Activated CD8-positive, alpha-beta T cell treated with anti-CD3 and anti-CD28 coated beads for 36 hours (primary cell): Measurements from ENCODE around the gene CCDC180. TPM values are rescaled to one million over a fixed set of nuclear protein-coding genes. Genes with fewer than 3 reads are reported as not detected.
"Not testable (repeated sequence)": the region's sequence is repeated elsewhere in the genome, so short reads cannot be mapped to it uniquely, and the experiment has no call there.

Experiments used
- ATAC-seq: fragments of 200-7000 bp; cut with Tn5 transposase; one replicate; pipeline ENCODE4 v1.10.0; 2021; ENCODE audit warnings: mild to moderate bottlenecking, moderate library complexity
- CTCF ChIA-PET: fragments of 350-600 bp; sonication (Branson Sonifier 250); formaldehyde crosslinking; loops from one replicate; lab custom pipeline; 2021; ENCODE audit warnings: antibody characterized with exemption; lab: Charles Lee
- POLR2A ChIA-PET: fragments of 350-600 bp; sonication (Branson Sonifier 250); formaldehyde crosslinking; loops from one replicate; lab custom pipeline; 2021; ENCODE audit warnings: antibody characterized with exemption; lab: Charles Lee
- DNase-seq: peaks from one replicate; pipeline ENCODE4 v3.0.0-alpha.2; 2020
- H3K27ac Mint-ChIP-seq: one replicate; pipeline ENCODE4 v1.8.0; 2021; ENCODE audit warnings: mild to moderate bottlenecking, mixed read lengths
- H3K27me3 Mint-ChIP-seq: one replicate; pipeline ENCODE4 v1.8.0; 2021; ENCODE audit warnings: mixed read lengths
- H3K36me3 Mint-ChIP-seq: one replicate; pipeline ENCODE4 v1.8.0; 2021; ENCODE audit warnings: low read depth, mixed read lengths
- H3K4me1 Mint-ChIP-seq: one replicate; pipeline ENCODE4 v1.8.0; 2021; ENCODE audit warnings: low read depth, mixed read lengths
- H3K4me3 Mint-ChIP-seq: one replicate; pipeline ENCODE4 v1.8.0; 2021; ENCODE audit warnings: mild to moderate bottlenecking, moderate library complexity, mixed read lengths
- H3K9me3 Mint-ChIP-seq: one replicate; pipeline ENCODE4 v1.8.0; 2021; ENCODE audit warnings: mixed read lengths
- intact Hi-C: fragments of 100-400 bp; cut with micrococcal nuclease; formaldehyde crosslinking; loops from one replicate; pipeline ENCODE4 v1.10.0; 2022
- total RNA-seq, 2 experiments: library from RNA; stranded (reverse); gene quantifications; one replicate each; pipeline ENCODE4 v1.2.3, GENCODE V29; 2021
- TF ChIP-seq, protein P1 (sequence below): fragments of 200-600 bp; IDR thresholded peaks from one replicate; pipeline ENCODE4 v1.8.0; 2022; ENCODE audit warnings: antibody characterized with exemption, mild to moderate bottlenecking

CCDC180 gene
- 1 to 10 TPM; 1.5 to 3.2 TPM for total RNA-seq

DNA sequence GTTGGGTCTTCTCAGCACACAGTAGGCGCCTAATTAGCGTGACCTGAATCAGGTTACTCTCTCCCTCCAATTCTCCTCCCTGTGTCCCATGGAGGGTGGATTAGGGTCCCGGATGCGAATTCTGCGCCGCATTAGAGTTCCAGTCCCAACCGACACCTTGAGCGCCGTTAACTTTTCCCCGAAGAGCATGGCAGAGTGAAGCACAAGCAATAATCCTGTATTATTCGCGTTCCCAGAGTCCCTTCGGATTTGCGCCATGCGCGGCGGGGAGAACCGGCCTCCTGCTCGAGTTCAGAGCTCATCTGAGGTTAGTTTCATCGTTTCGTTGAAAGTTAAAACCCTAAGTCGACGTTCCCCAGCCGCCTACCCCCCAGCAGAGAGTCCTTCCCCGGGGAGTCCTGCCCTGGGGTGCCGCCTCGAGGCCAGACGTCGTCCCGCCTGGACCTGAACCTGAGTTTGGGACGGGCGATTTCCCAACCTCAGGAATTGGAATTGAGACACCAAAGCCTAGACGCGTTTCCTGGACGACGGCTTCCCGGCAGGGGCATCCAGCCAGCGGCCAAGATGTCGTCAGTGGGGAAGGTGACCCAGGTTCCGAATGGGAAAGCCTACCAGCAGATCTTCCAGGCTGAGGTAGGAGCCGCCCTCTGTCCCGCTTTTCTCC is at the start of gene CCDC180:
TSS of gene CCDC180 (plus strand) at position 160 of the 664 bp plus-strand sequence. CDS start at position 565, 405 bp downstream.
- intact Hi-C loops: no loop called here
- POLR2A ChIA-PET: no interaction called here
- Mint-ChIP-seq H3K27ac (no peak within 1 kb of the TSS), H3K27me3 (peaks cover 6% of the 10 kb centered on the region), H3K4me3 (no peak within 1 kb of the TSS), H3K36me3 (no peaks in the 10 kb centered on the region), H3K9me3 (peaks cover 4% of the 10 kb centered on the region), H3K4me1 (no peaks in the 10 kb centered on the region)
- CTCF ChIA-PET: no interaction called here
- ATAC-seq (no peak), DNase-seq (no peak)
- TF ChIP-seq, protein P1, sequence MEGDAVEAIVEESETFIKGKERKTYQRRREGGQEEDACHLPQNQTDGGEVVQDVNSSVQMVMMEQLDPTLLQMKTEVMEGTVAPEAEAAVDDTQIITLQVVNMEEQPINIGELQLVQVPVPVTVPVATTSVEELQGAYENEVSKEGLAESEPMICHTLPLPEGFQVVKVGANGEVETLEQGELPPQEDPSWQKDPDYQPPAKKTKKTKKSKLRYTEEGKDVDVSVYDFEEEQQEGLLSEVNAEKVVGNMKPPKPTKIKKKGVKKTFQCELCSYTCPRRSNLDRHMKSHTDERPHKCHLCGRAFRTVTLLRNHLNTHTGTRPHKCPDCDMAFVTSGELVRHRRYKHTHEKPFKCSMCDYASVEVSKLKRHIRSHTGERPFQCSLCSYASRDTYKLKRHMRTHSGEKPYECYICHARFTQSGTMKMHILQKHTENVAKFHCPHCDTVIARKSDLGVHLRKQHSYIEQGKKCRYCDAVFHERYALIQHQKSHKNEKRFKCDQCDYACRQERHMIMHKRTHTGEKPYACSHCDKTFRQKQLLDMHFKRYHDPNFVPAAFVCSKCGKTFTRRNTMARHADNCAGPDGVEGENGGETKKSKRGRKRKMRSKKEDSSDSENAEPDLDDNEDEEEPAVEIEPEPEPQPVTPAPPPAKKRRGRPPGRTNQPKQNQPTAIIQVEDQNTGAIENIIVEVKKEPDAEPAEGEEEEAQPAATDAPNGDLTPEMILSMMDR: no peak

GRCh38 chr9:97259834-97260514 is 47.5 kb upstream of the CCDC180 start:
- POLR2A ChIA-PET, H3K27me3 Mint-ChIP-seq, intact Hi-C loops, H3K36me3 Mint-ChIP-seq, H3K9me3 Mint-ChIP-seq, ATAC-seq, H3K4me3 Mint-ChIP-seq, CTCF ChIA-PET, DNase-seq, H3K27ac Mint-ChIP-seq, H3K4me1 Mint-ChIP-seq: not testable (repeated sequence)

DNA sequence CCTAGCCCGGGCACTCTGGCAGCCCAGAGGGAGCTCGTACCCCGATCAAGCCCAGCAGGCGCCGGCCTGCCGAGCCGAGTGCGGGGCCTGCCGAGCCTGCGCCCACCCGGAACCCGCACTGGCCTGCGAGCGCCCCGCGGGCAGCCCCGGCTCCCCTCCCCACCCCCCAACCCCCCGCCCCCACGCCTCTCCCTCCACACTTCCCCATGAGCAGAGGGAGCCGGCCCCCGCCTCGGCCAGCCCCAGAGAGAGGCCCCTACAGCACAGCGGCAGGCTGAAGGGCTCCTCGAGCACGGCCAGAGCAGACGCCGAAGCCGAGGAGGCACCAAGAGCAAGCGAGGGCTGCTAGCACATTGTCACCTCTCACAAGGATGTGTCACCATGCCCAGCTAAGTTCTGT is 36.2 kb upstream of the CCDC180 start:
- no peak overlapping the region for H3K27ac Mint-ChIP-seq
- H3K4me3 Mint-ChIP-seq: no peak overlapping the region
- intact Hi-C loops: no loop called here
- no peaks in the 10 kb centered on the region for H3K9me3 Mint-ChIP-seq
- H3K36me3 Mint-ChIP-seq: peaks cover 2% of the 10 kb centered on the region
- no peaks in the 10 kb centered on the region for H3K27me3 Mint-ChIP-seq
- TF ChIP-seq, protein P1: no peak
- peaks cover 2% of the 10 kb centered on the region for H3K4me1 Mint-ChIP-seq
- ATAC-seq (no peak), DNase-seq (no peak)
- POLR2A ChIA-PET: no interaction called here
- CTCF ChIA-PET: no interaction called here

- no peak overlapping the region for H3K27ac Mint-ChIP-seq
- H3K4me3 Mint-ChIP-seq: no peak overlapping the region
- CTCF ChIA-PET: no interaction called here
- no peaks in the 10 kb centered on the region for H3K27me3 Mint-ChIP-seq
- H3K36me3 Mint-ChIP-seq: peaks cover 2% of the 10 kb centered on the region
- H3K4me1 Mint-ChIP-seq: peaks cover 2% of the 10 kb centered on the region
- H3K9me3 Mint-ChIP-seq: no peaks in the 10 kb centered on the region
- POLR2A ChIA-PET: no interaction called here
- no peak for ATAC-seq
- intact Hi-C loops: no loop called here
- TF ChIP-seq, protein P1: no peak
- DNase-seq: no peak
These were observed 35.4 kb upstream of the CCDC180 start for GRCh38 chr9:97272072-97272471.

- TF ChIP-seq, protein P1: no peak
- no peak for ATAC-seq
- no peak overlapping the region for H3K4me3 Mint-ChIP-seq
- peaks cover 2% of the 10 kb centered on the region for H3K4me1 Mint-ChIP-seq
- DNase-seq: no peak
- H3K9me3 Mint-ChIP-seq: no peaks in the 10 kb centered on the region
- no peaks in the 10 kb centered on the region for H3K27me3 Mint-ChIP-seq
- H3K36me3 Mint-ChIP-seq: peaks cover 18% of the 10 kb centered on the region
- no peak overlapping the region for H3K27ac Mint-ChIP-seq
- intact Hi-C loops: no loop called here
- POLR2A ChIA-PET: no interaction called here
- CTCF ChIA-PET: no interaction called here
These were observed 31.1 kb upstream of the CCDC180 start for GRCh38 chr9:97276310-97276852.
